GM18868 (cell line): ENCODE results near the gene C14orf132.

Source experiments
- ATAC-seq: cut with Tn5 transposase; IDR thresholded peaks from one replicate; pipeline ENCODE4 v1.9.1; 2021; ENCODE audit warnings: mild to moderate bottlenecking, moderate library complexity; ENCODE audit not compliant: unreplicated experiment

The C14orf132 gene

GRCh38 chr14:96096639-96097610 lies 57.8 kb downstream of the C14orf132 start:
- ATAC-seq: no peak

- no peak for ATAC-seq
These were observed 58.6 kb downstream of the C14orf132 start for GRCh38 chr14:96097752-96098151.

- ATAC-seq: peak; percentile 59
These were observed 59.3 kb downstream of the C14orf132 start for GRCh38 chr14:96098309-96098998.

- ATAC-seq: no peak
These were observed 59.8 kb downstream of the C14orf132 start for GRCh38 chr14:96098999-96099335.

- no peak for ATAC-seq
These were observed 61.3 kb downstream of the C14orf132 start for GRCh38 chr14:96100161-96101064.

- ATAC-seq: no peak
These were observed 63.1 kb downstream of the C14orf132 start for GRCh38 chr14:96102081-96102856.

GRCh38 chr14:96103075-96103474 lies 63.9 kb downstream of the C14orf132 start:
- no peak for ATAC-seq

- ATAC-seq: no peak
These were observed 64.6 kb downstream of the C14orf132 start for GRCh38 chr14:96103560-96104460.

GRCh38 chr14:96104469-96105057 lies 65.4 kb downstream of the C14orf132 start:
- no peak for ATAC-seq

- no peak for ATAC-seq
These were observed 66.1 kb downstream of the C14orf132 start for GRCh38 chr14:96105089-96105925.

- no peak for ATAC-seq
These were observed 66.8 kb downstream of the C14orf132 start for GRCh38 chr14:96105926-96106441.

- ATAC-seq: no peak
These were observed 67.7 kb downstream of the C14orf132 start for GRCh38 chr14:96106891-96107290.

- no peak for ATAC-seq
These were observed 69.1 kb downstream of the C14orf132 start for GRCh38 chr14:96108061-96108795.

GRCh38 chr14:96108911-96109310 lies 69.7 kb downstream of the C14orf132 start:
- no peak for ATAC-seq

- ATAC-seq: no peak
These were observed 70.6 kb downstream of the C14orf132 start for GRCh38 chr14:96109596-96110355.

GRCh38 chr14:96112032-96112431 lies 72.9 kb downstream of the C14orf132 start:
- ATAC-seq: no peak
